Prostate gland (tissue), 2 donors: ENCODE results near the gene FCN1.

ENCODE experiments used
- POLR2A ChIP-seq: fragments of 450-650 bp; IDR thresholded peaks from one replicate; pipeline ENCODE4 v1.6.1; 2016; ENCODE audit warnings: antibody characterized with exemption, mild to moderate bottlenecking
- POLR2AphosphoS5 ChIP-seq: sonication (generic); formaldehyde crosslinking; IDR thresholded peaks from one replicate; pipeline ENCODE4 v1.6.1; 2017; ENCODE audit warnings: antibody characterized with exemption
- TF ChIP-seq, protein P1 (sequence below), 4 experiments: fragments of 200-600 bp in 2 of 4; fragments of 450-650 bp in 2 of 4; sonication (generic) in 2 of 4; IDR thresholded peaks; 1 replicate in 3 of 4; 2 replicates in 1 of 4; pipeline ENCODE4 v1.5.1; 2016 to 2019; ENCODE audit warnings: antibody characterized with exemption in 4 of 4, mild to moderate bottlenecking in 2 of 4, moderate library complexity in 2 of 4

DNA sequence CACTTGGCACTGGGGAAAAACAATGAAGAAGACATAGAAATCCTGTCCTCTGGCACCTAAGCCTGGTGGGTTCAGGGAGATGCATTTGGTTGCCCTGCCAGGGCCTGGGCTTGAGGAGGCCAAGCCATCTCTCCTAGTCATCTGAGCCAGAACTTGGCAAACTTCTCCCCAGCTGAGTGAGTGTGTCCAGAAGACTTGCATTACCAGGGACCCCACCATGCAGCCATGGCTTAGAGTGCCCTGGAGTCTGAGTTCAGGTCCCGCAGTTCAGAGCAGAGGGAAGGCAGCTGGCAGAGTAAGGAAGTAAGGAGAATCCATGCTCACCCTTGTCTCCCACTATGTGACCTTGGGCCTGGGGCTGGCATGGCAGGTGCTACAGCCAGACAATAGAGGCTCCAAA lies 37.4 kb upstream of the FCN1 start:
- TF ChIP-seq, protein P1, sequence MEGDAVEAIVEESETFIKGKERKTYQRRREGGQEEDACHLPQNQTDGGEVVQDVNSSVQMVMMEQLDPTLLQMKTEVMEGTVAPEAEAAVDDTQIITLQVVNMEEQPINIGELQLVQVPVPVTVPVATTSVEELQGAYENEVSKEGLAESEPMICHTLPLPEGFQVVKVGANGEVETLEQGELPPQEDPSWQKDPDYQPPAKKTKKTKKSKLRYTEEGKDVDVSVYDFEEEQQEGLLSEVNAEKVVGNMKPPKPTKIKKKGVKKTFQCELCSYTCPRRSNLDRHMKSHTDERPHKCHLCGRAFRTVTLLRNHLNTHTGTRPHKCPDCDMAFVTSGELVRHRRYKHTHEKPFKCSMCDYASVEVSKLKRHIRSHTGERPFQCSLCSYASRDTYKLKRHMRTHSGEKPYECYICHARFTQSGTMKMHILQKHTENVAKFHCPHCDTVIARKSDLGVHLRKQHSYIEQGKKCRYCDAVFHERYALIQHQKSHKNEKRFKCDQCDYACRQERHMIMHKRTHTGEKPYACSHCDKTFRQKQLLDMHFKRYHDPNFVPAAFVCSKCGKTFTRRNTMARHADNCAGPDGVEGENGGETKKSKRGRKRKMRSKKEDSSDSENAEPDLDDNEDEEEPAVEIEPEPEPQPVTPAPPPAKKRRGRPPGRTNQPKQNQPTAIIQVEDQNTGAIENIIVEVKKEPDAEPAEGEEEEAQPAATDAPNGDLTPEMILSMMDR (IDR thresholded peaks at IDR 0.05) = no peak
- TF ChIP-seq POLR2AphosphoS5 = no peak
- TF ChIP-seq POLR2A = no peak
